GM19240 (cell line): Measurements from ENCODE around the gene KRTAP15-1.

Source experiments
- DNase-seq: peaks from one replicate; pipeline ENCODE4 v3.0.0; 2011; ENCODE audit warnings: low spot score; ENCODE audit not compliant: insufficient read length

The KRTAP15-1 gene

DNA sequence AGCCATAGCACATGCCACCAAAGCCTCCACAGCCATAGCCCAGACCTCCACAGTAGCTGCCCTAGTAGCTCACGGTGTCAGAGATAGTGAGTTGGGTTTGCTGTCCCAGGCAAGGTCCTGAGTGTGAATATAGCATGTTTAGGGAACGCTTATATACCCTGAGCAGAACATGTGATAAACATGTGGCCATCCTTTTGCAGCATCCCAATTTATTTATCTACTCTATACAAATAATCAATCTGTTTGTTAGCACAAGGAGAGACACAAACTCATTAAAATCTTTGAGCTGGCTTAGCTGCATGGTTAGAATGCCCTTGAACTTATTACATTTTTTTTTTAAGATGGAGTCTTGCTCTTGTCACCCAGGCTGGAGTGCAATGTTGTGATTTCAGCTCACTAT is 47.3 kb downstream of the KRTAP15-1 start, which contains the start of gene KRTAP19-2:
Gene KRTAP19-2, minus strand, starts transcription at position 101 of the 400 bp plus-strand sequence. Its CDS starts 88 bp downstream, at position 13.
- no peak for DNase-seq
